MM.1S (cell line): ENCODE data around the gene AHCYL2.

Source experiments
- EZH2 ChIP-seq: fragments of 300-600 bp; sonication (generic); optimal IDR thresholded peaks from 2 replicates; pipeline ENCODE3; 2017; ENCODE audit warnings: low read depth, mild to moderate bottlenecking, antibody characterized with exemption, low read length, mixed read lengths
- EZH2phosphoT487 ChIP-seq: fragments of 300-600 bp; sonication (generic); IDR thresholded peaks from 2 replicates; pipeline ENCODE4 v1.6.1; 2018; ENCODE audit warnings: antibody characterized with exemption, low read length
- TF ChIP-seq, protein P1 (sequence below): fragments of 300-600 bp; sonication (generic); IDR thresholded peaks from 2 replicates; pipeline ENCODE4 v1.5.1; 2016; ENCODE audit warnings: antibody characterized with exemption, low read length, mixed read lengths

DNA sequence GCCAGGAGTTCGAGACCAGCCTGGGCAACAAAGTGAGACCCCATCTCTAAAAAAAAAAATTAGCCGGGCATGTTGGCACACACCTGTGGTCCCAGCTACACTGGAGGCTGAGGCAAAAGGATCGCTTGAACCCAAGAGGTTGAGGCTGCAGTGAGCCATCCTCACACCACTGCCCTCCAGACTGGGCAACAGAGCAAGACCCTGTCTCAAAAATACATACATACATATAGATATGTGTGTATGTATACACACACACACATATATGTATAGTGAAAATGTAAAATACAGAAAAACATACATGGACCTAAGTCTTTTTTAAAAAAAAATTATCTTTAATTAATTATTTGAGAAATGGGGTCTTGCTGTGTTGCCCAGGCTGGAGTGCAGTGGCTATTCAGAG, 30.9 kb upstream of the AHCYL2 start:
- TF ChIP-seq, protein P1, sequence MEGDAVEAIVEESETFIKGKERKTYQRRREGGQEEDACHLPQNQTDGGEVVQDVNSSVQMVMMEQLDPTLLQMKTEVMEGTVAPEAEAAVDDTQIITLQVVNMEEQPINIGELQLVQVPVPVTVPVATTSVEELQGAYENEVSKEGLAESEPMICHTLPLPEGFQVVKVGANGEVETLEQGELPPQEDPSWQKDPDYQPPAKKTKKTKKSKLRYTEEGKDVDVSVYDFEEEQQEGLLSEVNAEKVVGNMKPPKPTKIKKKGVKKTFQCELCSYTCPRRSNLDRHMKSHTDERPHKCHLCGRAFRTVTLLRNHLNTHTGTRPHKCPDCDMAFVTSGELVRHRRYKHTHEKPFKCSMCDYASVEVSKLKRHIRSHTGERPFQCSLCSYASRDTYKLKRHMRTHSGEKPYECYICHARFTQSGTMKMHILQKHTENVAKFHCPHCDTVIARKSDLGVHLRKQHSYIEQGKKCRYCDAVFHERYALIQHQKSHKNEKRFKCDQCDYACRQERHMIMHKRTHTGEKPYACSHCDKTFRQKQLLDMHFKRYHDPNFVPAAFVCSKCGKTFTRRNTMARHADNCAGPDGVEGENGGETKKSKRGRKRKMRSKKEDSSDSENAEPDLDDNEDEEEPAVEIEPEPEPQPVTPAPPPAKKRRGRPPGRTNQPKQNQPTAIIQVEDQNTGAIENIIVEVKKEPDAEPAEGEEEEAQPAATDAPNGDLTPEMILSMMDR, result no peak
- TF ChIP-seq EZH2 (no peak), EZH2phosphoT487 (no peak)
